Activated naive CD4-positive, alpha-beta T cell treated with anti-CD3 and anti-CD28 coated beads for 36 hours (primary cell): ENCODE data around the gene ATP6V1C2. TPM values are rescaled to one million over a fixed set of nuclear protein-coding genes. Genes with fewer than 3 reads are reported as not detected.

ENCODE experiments used
- CTCF ChIA-PET: fragments of 350-600 bp; sonication (Branson Sonifier 250); formaldehyde crosslinking; loops from one replicate; lab custom pipeline; 2021; ENCODE audit warnings: antibody characterized with exemption; lab: Charles Lee
- DNase-seq: peaks from one replicate; pipeline ENCODE4 v3.0.0-alpha.2; 2020
- H3K27ac Mint-ChIP-seq: one replicate; pipeline ENCODE4 v1.8.0; 2021; ENCODE audit warnings: mild to moderate bottlenecking, mixed read lengths
- H3K27me3 Mint-ChIP-seq: one replicate; pipeline ENCODE4 v1.8.0; 2021; ENCODE audit warnings: low read depth, mixed read lengths
- H3K36me3 Mint-ChIP-seq: one replicate; pipeline ENCODE4 v1.8.0; 2021; ENCODE audit warnings: low read depth, mixed read lengths
- H3K4me1 Mint-ChIP-seq: one replicate; pipeline ENCODE4 v1.8.0; 2021; ENCODE audit warnings: low read depth, mixed read lengths
- H3K4me3 Mint-ChIP-seq: one replicate; pipeline ENCODE4 v1.8.0; 2021; ENCODE audit warnings: mild to moderate bottlenecking, moderate library complexity, mixed read lengths
- H3K9me3 Mint-ChIP-seq: one replicate; pipeline ENCODE4 v1.8.0; 2021; ENCODE audit warnings: mixed read lengths
- intact Hi-C: fragments of 100-400 bp; cut with micrococcal nuclease; formaldehyde crosslinking; loops from one replicate; pipeline ENCODE4 v1.15.1; 2023
- total RNA-seq, 2 experiments: library from RNA; stranded (reverse); gene quantifications; one replicate each; pipeline ENCODE4 v1.2.3, GENCODE V29; 2021

Gene ATP6V1C2
- total RNA-seq, 2 experiments from 2014 or later, result not detected

DNA sequence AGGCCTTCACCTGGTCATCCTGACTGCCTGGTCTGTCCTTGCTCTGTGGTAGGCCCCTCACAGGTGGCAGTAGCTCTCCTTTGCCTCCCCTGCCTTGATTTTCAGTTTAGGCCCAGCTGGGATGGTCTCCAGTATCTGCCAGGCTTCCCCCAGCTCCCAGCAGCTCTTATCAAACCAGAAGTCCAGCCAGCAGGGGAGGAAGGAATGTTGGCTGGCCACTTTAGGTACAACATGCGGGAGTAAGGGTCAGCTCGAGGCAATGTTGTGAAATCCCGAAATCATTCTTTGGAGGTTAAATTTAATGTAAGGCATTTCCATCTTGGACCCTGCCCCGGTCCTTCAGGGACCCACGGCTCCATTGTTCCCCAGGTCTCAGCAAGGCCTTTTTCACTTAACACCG, 16.8 kb downstream of the ATP6V1C2 start:
- no peaks in the 10 kb centered on the region for H3K27me3 Mint-ChIP-seq
- CTCF ChIA-PET, result interaction anchor here (0.6 to 1.0 kb wide), 2 partner anchors 10 to 11 kb away, joined by 4 to 5 read pairs; no protein-coding TSS in a partner anchor

GRCh38 chr2:10740226-10740625, 18.8 kb downstream of the ATP6V1C2 start:
- Mint-ChIP-seq H3K9me3 (no peaks in the 10 kb centered on the region), H3K27ac (no peak overlapping the region), H3K36me3 (no peaks in the 10 kb centered on the region), H3K4me3 (no peak overlapping the region), H3K27me3 (no peaks in the 10 kb centered on the region), H3K4me1 (peaks cover under 1% of the 10 kb centered on the region)
- intact Hi-C loops, result no loop called here
- CTCF ChIA-PET, result no interaction called here
- no peak for DNase-seq

More for the DNA sequence above, 16.8 kb downstream of the ATP6V1C2 start:
- intact Hi-C loops, result no loop called here
- Mint-ChIP-seq H3K27ac (no peak overlapping the region), H3K4me3 (no peak overlapping the region), H3K36me3 (no peaks in the 10 kb centered on the region), H3K4me1 (no peaks in the 10 kb centered on the region), H3K9me3 (no peaks in the 10 kb centered on the region)
- no peak for DNase-seq

- CTCF ChIA-PET, result no interaction called here
- no peaks in the 10 kb centered on the region for H3K36me3 Mint-ChIP-seq
- H3K9me3 Mint-ChIP-seq, result no peaks in the 10 kb centered on the region
- H3K4me3 Mint-ChIP-seq, result no peak overlapping the region
- intact Hi-C loops, result no loop called here
- DNase-seq, result no peak
- peaks cover 8% of the 10 kb centered on the region for H3K4me1 Mint-ChIP-seq
- H3K27ac Mint-ChIP-seq, result no peak overlapping the region
- H3K27me3 Mint-ChIP-seq, result no peaks in the 10 kb centered on the region
Observed at GRCh38 chr2:10741139-10741538, 19.7 kb downstream of the ATP6V1C2 start.

DNA sequence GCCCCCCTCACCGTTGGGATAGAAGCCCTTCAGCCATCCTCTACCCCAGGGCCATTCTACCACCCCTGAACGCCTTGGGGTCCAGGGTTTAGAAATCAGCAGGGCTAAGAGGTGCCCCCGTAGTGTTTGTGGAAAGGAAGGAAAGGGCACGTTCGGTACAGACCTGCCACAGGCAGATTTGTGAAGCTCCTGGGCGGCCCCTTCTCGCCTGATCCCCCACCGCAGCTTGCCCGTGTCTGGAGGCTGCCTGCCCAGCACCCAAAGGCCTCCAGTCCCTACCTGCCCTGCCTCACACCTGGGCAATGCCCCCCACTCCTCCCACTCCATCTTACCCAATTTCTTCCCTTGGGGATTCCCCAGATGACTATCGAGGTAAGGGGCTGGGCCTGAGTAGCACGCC, 21.2 kb downstream of the ATP6V1C2 start:
- Mint-ChIP-seq H3K27me3 (no peaks in the 10 kb centered on the region), H3K36me3 (no peaks in the 10 kb centered on the region), H3K9me3 (no peaks in the 10 kb centered on the region), H3K4me1 (peaks cover 8% of the 10 kb centered on the region), H3K4me3 (no peak overlapping the region), H3K27ac (no peak overlapping the region)
- DNase-seq, result no peak
- intact Hi-C loops, result no loop called here
- CTCF ChIA-PET, result no interaction called here

- Mint-ChIP-seq H3K36me3 (no peaks in the 10 kb centered on the region), H3K4me1 (peaks cover 3% of the 10 kb centered on the region), H3K27ac (no peak overlapping the region), H3K4me3 (no peak overlapping the region), H3K27me3 (no peaks in the 10 kb centered on the region), H3K9me3 (no peaks in the 10 kb centered on the region)
- no peak for DNase-seq
- intact Hi-C loops, result no loop called here
- CTCF ChIA-PET, result interaction anchor here (0.8 kb wide), 1 partner anchor 81 kb away, joined by 3 read pairs; no protein-coding TSS in a partner anchor
Observed at GRCh38 chr2:10750610-10751009, 29.2 kb downstream of the ATP6V1C2 start.

DNA sequence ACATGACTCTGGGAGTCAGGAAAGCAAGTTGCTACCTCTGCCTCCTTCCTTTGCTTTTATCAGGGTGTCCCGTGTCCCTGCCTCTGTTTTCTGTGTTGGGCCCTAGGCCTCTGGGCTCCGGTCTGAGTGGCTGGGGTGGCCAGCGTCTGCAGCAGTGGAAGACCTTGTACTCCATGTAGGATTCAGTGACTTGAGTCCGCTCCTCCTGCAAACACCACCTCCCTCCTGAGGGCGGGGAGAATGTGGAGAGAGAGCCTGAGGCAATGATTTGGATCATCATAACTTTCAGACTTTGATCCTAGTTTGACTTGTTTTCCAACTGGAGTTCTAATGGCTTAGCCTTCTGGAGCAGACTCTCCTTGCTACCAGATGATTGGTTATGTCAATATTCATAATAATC, 30.8 kb downstream of the ATP6V1C2 start:
- Mint-ChIP-seq H3K9me3 (no peaks in the 10 kb centered on the region), H3K4me3 (no peak overlapping the region), H3K27ac (no peak overlapping the region), H3K27me3 (no peaks in the 10 kb centered on the region), H3K4me1 (no peaks in the 10 kb centered on the region), H3K36me3 (no peaks in the 10 kb centered on the region)
- CTCF ChIA-PET, result interaction anchor here (0.6 kb wide), 1 partner anchor 183 kb away, joined by 4 read pairs; no protein-coding TSS in a partner anchor
- DNase-seq, result no peak
- intact Hi-C loops, result no loop called here

GRCh38 chr2:10753156-10753555, 31.7 kb downstream of the ATP6V1C2 start:
- Mint-ChIP-seq H3K4me1 (no peaks in the 10 kb centered on the region), H3K27me3 (no peaks in the 10 kb centered on the region), H3K9me3 (no peaks in the 10 kb centered on the region), H3K4me3 (no peak overlapping the region), H3K27ac (no peak overlapping the region), H3K36me3 (no peaks in the 10 kb centered on the region)
- CTCF ChIA-PET, result interaction anchor here (0.5 kb wide), 1 partner anchor 55 kb away, joined by 3 read pairs; no protein-coding TSS in a partner anchor
- DNase-seq, result no peak
- intact Hi-C loops, result no loop called here

DNA sequence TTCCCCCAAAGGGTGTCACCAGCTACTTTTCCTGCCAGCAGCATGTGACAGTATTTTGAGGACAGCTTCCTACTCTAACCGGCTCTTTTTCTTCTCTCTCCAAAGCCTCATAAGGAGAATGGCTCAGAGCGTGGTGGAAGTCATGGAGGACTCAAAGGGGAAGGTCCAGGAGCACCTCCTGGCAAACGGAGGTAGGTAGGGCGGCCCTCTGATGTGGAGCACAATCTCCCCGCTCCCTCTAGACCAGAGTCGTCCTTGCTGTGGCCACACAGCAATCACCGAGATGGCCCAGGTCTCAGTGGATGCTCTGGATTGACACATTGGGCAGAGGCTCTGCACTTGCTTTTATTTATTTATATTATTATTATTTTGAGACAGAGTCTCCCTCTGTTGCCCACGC, 32.4 kb downstream of the ATP6V1C2 start:
- Mint-ChIP-seq H3K27ac (no peak overlapping the region), H3K4me3 (no peak overlapping the region), H3K4me1 (no peaks in the 10 kb centered on the region), H3K36me3 (no peaks in the 10 kb centered on the region), H3K9me3 (no peaks in the 10 kb centered on the region), H3K27me3 (no peaks in the 10 kb centered on the region)
- intact Hi-C loops, result no loop called here
- CTCF ChIA-PET, result interaction anchor here (1.0 kb wide), 1 partner anchor 10 kb away, joined by 5 read pairs; no protein-coding TSS in a partner anchor
- DNase-seq, result no peak

- no peak for DNase-seq
- intact Hi-C loops, result no loop called here
- no peaks in the 10 kb centered on the region for H3K27me3 Mint-ChIP-seq
- H3K4me3 Mint-ChIP-seq, result no peak overlapping the region
- H3K27ac Mint-ChIP-seq, result no peak overlapping the region
- no peaks in the 10 kb centered on the region for H3K36me3 Mint-ChIP-seq
- H3K9me3 Mint-ChIP-seq, result no peaks in the 10 kb centered on the region
- no peaks in the 10 kb centered on the region for H3K4me1 Mint-ChIP-seq
- CTCF ChIA-PET, result no interaction called here
Observed at GRCh38 chr2:10755621-10756020, 34.2 kb downstream of the ATP6V1C2 start.

- H3K27me3 Mint-ChIP-seq, result no peaks in the 10 kb centered on the region
- CTCF ChIA-PET, result no interaction called here
- no peak overlapping the region for H3K4me3 Mint-ChIP-seq
- H3K9me3 Mint-ChIP-seq, result no peaks in the 10 kb centered on the region
- H3K27ac Mint-ChIP-seq, result no peak overlapping the region
- DNase-seq, result no peak
- no peaks in the 10 kb centered on the region for H3K36me3 Mint-ChIP-seq
- intact Hi-C loops, result no loop called here
- H3K4me1 Mint-ChIP-seq, result no peaks in the 10 kb centered on the region
Observed at GRCh38 chr2:10757814-10758286, 36.4 kb downstream of the ATP6V1C2 start.

DNA sequence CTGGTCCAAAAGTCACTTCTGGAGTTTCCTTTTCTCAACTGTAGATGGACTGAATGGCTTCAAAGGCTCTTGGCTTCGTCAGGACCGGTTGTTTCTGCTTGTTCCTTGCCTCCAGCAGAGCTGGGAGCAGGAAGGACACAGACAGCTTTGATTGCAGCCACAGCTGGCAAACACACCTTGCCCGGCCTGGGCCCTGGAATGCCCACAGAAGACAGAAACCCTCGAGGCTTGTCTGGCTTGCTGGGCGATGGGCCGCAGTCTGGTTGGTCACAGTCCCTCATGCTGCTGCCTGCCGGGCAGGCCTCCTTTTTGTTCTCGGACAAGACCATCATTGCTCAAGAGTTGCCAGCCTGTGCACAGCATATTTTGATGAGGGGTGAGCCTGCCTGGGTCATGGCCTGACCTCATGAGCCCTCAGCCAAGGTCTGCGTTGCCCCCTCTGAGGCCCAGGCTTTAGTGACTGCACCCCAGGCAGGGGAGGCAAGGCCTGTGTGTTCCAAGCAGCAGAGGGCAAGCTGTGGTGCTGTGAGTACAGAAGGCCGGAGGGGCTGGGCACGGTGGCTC, 37.8 kb downstream of the ATP6V1C2 start:
- no peak overlapping the region for H3K4me3 Mint-ChIP-seq
- DNase-seq, result no peak
- no peaks in the 10 kb centered on the region for H3K36me3 Mint-ChIP-seq
- CTCF ChIA-PET, result no interaction called here
- intact Hi-C loops, result no loop called here
- H3K4me1 Mint-ChIP-seq, result no peaks in the 10 kb centered on the region
- no peaks in the 10 kb centered on the region for H3K9me3 Mint-ChIP-seq
- H3K27me3 Mint-ChIP-seq, result no peaks in the 10 kb centered on the region
- H3K27ac Mint-ChIP-seq, result no peak overlapping the region

GRCh38 chr2:10760794-10761504, 39.5 kb downstream of the ATP6V1C2 start:
- no peak for DNase-seq
- H3K9me3 Mint-ChIP-seq, result no peaks in the 10 kb centered on the region
- intact Hi-C loops, result no loop called here
- no peaks in the 10 kb centered on the region for H3K27me3 Mint-ChIP-seq
- no peak overlapping the region for H3K4me3 Mint-ChIP-seq
- H3K27ac Mint-ChIP-seq, result no peak overlapping the region
- CTCF ChIA-PET, result no interaction called here
- no peaks in the 10 kb centered on the region for H3K4me1 Mint-ChIP-seq
- no peaks in the 10 kb centered on the region for H3K36me3 Mint-ChIP-seq

- H3K4me3 Mint-ChIP-seq, result no peak overlapping the region
- no peaks in the 10 kb centered on the region for H3K4me1 Mint-ChIP-seq
- intact Hi-C loops, result no loop called here
- CTCF ChIA-PET, result no interaction called here
- no peak for DNase-seq
- no peak overlapping the region for H3K27ac Mint-ChIP-seq
- H3K27me3 Mint-ChIP-seq, result no peaks in the 10 kb centered on the region
- no peaks in the 10 kb centered on the region for H3K9me3 Mint-ChIP-seq
- H3K36me3 Mint-ChIP-seq, result no peaks in the 10 kb centered on the region
Observed at GRCh38 chr2:10761591-10761990, 40.2 kb downstream of the ATP6V1C2 start.
